ENCODE measurements around the gene EDA. TPM values are rescaled to one million over a fixed set of nuclear protein-coding genes. Genes with fewer than 3 reads are reported as not detected.

Gene EDA
- total and polyA plus RNA-seq, 2 of the 13 experiments (the other 11 are each of a cell fraction or from before 2014, with no cell fraction given), result 8.8 to 11.2 TPM

DNA sequence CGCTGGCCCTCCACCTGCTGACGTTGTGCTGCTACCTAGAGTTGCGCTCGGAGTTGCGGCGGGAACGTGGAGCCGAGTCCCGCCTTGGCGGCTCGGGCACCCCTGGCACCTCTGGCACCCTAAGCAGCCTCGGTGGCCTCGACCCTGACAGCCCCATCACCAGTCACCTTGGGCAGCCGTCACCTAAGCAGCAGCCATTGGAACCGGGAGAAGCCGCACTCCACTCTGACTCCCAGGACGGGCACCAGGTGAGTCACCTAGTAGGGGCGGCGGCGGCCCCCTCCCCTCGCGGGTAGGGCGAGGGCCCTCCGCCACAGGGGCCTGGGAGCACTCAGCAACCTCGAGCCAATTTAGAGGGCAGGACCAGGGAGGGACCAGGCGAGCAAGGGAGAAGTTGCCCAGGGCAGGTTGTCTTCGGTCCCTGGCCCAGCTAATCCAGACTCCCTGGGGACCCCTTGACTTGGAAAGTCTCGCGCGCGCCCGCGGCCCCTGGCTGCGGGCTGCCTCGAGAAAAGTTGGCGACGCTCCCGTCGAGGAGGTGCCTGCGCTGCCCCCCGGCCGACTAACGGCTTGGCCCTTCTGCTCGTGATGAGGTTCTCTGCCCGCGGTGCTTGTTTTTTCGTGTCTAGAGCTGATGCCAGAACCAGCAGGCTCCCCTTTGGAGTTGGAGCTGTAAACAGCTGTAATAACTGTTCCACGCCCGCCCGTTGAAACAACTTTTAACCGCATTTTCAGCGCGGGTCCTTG is 717 bp downstream of the EDA start (continued):
- TF ChIP-seq, protein P1, sequence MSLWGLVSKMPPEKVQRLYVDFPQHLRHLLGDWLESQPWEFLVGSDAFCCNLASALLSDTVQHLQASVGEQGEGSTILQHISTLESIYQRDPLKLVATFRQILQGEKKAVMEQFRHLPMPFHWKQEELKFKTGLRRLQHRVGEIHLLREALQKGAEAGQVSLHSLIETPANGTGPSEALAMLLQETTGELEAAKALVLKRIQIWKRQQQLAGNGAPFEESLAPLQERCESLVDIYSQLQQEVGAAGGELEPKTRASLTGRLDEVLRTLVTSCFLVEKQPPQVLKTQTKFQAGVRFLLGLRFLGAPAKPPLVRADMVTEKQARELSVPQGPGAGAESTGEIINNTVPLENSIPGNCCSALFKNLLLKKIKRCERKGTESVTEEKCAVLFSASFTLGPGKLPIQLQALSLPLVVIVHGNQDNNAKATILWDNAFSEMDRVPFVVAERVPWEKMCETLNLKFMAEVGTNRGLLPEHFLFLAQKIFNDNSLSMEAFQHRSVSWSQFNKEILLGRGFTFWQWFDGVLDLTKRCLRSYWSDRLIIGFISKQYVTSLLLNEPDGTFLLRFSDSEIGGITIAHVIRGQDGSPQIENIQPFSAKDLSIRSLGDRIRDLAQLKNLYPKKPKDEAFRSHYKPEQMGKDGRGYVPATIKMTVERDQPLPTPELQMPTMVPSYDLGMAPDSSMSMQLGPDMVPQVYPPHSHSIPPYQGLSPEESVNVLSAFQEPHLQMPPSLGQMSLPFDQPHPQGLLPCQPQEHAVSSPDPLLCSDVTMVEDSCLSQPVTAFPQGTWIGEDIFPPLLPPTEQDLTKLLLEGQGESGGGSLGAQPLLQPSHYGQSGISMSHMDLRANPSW (CRISPR knock-in tag; IDR thresholded peaks at IDR 0.05; ENCODE audit: borderline replicate concordance), result no peak
- TF ChIP-seq ZNF576 (CRISPR knock-in tag; IDR thresholded peaks at IDR 0.05) (no peak), SIN3B (IDR thresholded peaks at IDR 0.05; ENCODE audit: low read length) (no peak), FOSL2 (CRISPR knock-in tag; IDR thresholded peaks at IDR 0.05) (0 out of 2 replicates have a peak, but pooled peaks have one; percentile 37), ZNF44 (CRISPR knock-in tag; IDR thresholded peaks at IDR 0.05) (no peak), CEBPG (CRISPR knock-in tag; IDR thresholded peaks at IDR 0.05) (no peak), MED8 (CRISPR knock-in tag; IDR thresholded peaks at IDR 0.05; ENCODE audit: insufficient replicate concordance) (no peak), ISL2 (CRISPR knock-in tag; IDR thresholded peaks at IDR 0.05) (no peak), BCL6 (CRISPR knock-in tag; IDR thresholded peaks at IDR 0.05) (no peak), TGIF2 (CRISPR knock-in tag; IDR thresholded peaks at IDR 0.05) (no peak), ZSCAN20 (CRISPR knock-in tag; IDR thresholded peaks at IDR 0.05; ENCODE audit: borderline replicate concordance) (no peak), KDM1A (CRISPR knock-in tag; IDR thresholded peaks at IDR 0.05) (no peak), ZMYM2 (CRISPR knock-in tag; IDR thresholded peaks at IDR 0.05) (no peak), JARID2 (CRISPR knock-in tag; IDR thresholded peaks at IDR 0.05; ENCODE audit: insufficient replicate concordance) (no peak), ZNF883 (CRISPR knock-in tag; IDR thresholded peaks at IDR 0.05; ENCODE audit: not compliant biosample characterization) (no peak)
- TF ChIP-seq, protein P2, sequence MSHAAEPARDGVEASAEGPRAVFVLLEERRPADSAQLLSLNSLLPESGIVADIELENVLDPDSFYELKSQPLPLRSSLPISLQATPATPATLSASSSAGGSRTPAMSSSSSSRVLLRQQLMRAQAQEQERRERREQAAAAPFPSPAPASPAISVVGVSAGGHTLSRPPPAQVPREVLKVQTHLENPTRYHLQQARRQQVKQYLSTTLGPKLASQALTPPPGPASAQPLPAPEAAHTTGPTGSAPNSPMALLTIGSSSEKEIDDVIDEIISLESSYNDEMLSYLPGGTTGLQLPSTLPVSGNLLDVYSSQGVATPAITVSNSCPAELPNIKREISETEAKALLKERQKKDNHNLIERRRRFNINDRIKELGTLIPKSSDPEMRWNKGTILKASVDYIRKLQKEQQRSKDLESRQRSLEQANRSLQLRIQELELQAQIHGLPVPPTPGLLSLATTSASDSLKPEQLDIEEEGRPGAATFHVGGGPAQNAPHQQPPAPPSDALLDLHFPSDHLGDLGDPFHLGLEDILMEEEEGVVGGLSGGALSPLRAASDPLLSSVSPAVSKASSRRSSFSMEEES (CRISPR knock-in tag; IDR thresholded peaks at IDR 0.05), result no peak
- TF ChIP-seq, protein P3, sequence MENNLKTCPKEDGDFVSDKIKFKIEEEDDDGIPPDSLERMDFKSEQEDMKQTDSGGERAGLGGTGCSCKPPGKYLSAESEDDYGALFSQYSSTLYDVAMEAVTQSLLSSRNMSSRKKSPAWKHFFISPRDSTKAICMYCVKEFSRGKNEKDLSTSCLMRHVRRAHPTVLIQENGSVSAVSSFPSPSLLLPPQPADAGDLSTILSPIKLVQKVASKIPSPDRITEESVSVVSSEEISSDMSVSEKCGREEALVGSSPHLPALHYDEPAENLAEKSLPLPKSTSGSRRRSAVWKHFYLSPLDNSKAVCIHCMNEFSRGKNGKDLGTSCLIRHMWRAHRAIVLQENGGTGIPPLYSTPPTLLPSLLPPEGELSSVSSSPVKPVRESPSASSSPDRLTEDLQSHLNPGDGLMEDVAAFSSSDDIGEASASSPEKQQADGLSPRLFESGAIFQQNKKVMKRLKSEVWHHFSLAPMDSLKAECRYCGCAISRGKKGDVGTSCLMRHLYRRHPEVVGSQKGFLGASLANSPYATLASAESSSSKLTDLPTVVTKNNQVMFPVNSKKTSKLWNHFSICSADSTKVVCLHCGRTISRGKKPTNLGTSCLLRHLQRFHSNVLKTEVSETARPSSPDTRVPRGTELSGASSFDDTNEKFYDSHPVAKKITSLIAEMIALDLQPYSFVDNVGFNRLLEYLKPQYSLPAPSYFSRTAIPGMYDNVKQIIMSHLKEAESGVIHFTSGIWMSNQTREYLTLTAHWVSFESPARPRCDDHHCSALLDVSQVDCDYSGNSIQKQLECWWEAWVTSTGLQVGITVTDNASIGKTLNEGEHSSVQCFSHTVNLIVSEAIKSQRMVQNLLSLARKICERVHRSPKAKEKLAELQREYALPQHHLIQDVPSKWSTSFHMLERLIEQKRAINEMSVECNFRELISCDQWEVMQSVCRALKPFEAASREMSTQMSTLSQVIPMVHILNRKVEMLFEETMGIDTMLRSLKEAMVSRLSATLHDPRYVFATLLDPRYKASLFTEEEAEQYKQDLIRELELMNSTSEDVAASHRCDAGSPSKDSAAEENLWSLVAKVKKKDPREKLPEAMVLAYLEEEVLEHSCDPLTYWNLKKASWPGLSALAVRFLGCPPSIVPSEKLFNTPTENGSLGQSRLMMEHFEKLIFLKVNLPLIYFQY (CRISPR knock-in tag; IDR thresholded peaks at IDR 0.05; ENCODE audit: borderline replicate concordance), result no peak
